EH (cell line): ENCODE data around the gene CNGB1.

ENCODE experiments used
- DNase-seq: peaks from one replicate; pipeline ENCODE4 v3.0.0-alpha.2; 2015; ENCODE audit warnings: low read depth

Gene CNGB1

GRCh38 chr16:57972306-57972705 is 1.4 kb upstream of the CNGB1 start:
- DNase-seq: no peak

GRCh38 chr16:57971848-57972247 is 920 bp upstream of the CNGB1 start:
- no peak for DNase-seq

- no peak for DNase-seq
Observed at GRCh38 chr16:57970319-57970718, 609 bp downstream of the CNGB1 start.

- no peak for DNase-seq
Observed at GRCh38 chr16:57969451-57970123, 1.3 kb downstream of the CNGB1 start.

- no peak for DNase-seq
Observed at GRCh38 chr16:57967916-57968315, 3.0 kb downstream of the CNGB1 start.

- no peak for DNase-seq
Observed at GRCh38 chr16:57966986-57967385, 3.9 kb downstream of the CNGB1 start.

- DNase-seq: no peak
Observed at GRCh38 chr16:57966204-57966771, 4.6 kb downstream of the CNGB1 start.

- no peak for DNase-seq
Observed at GRCh38 chr16:57964157-57964700, 6.7 kb downstream of the CNGB1 start.

GRCh38 chr16:57962756-57963155 is 8.2 kb downstream of the CNGB1 start:
- no peak for DNase-seq

GRCh38 chr16:57962046-57962445 is 8.9 kb downstream of the CNGB1 start:
- DNase-seq: no peak

- DNase-seq: no peak
Observed at GRCh38 chr16:57961538-57961937, 9.4 kb downstream of the CNGB1 start.

GRCh38 chr16:57960826-57961472 is 10.0 kb downstream of the CNGB1 start:
- no peak for DNase-seq

GRCh38 chr16:57960310-57960709 is 10.6 kb downstream of the CNGB1 start:
- no peak for DNase-seq

- DNase-seq: no peak
Observed at GRCh38 chr16:57959804-57960203, 11.1 kb downstream of the CNGB1 start.

GRCh38 chr16:57959121-57959520 is 11.8 kb downstream of the CNGB1 start:
- no peak for DNase-seq

- DNase-seq: no peak
Observed at GRCh38 chr16:57958544-57958943, 12.4 kb downstream of the CNGB1 start.

GRCh38 chr16:57957673-57958392 is 13.1 kb downstream of the CNGB1 start:
- no peak for DNase-seq

- DNase-seq: no peak
Observed at GRCh38 chr16:57956924-57957672, 13.8 kb downstream of the CNGB1 start.

GRCh38 chr16:57956270-57956808 is 14.6 kb downstream of the CNGB1 start:
- DNase-seq: no peak

- DNase-seq: no peak
Observed at GRCh38 chr16:57955572-57956188, 15.2 kb downstream of the CNGB1 start.

GRCh38 chr16:57953857-57954256 is 17.1 kb downstream of the CNGB1 start:
- DNase-seq: no peak
